ENCODE data around the gene P2RX3.
"Not testable (repeated sequence)": the region's sequence is repeated elsewhere in the genome, so short reads cannot be mapped to it uniquely, and the experiment has no call there.

P2RX3 gene

GRCh38 chr11:57338142-57338541 is at the start of gene P2RX3:
P2RX3 (plus strand) TSS chr11:57338352; CDS start chr11:57338551, 199 bp downstream.
- no peak for DNase-seq (ENCODE audit: low spot score)

DNA sequence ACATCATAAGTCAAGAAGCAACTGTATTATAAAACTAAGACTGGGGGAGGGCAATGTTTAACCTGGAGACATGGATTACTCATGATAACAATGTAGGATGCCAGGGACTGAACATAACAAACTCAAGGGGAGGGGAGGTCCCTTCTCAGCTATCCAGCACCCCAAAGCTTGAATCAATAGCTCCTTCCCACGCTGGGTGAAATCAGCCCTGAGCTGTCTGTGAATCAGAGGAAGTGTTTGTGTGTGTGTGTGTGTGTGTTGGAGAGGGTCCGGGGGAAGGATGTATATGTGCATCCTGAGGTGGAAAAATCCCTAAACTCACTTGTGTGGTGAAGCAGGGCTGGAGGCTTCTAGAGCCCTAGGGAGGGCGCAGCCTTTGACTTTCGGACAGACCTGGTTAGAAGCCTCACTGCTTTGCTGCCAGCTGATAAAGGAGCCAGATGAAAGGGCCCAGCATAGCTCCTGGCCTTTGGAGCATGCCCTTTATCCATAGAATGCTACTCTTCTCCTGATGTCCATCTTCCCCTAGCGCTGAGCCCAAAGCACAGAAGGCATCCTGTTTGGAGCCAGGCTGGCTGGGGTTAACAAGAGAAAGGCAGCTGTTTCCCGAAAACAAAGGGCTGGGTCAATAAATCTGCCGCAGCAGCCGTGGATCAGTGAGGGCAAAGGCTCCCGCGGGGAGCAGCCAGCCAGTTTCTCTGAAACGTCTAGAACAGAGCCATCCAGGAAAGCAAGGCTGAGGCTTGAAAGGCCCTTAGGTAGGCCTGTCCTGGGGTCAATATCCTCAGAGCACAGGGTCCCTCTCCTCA is 49.2 kb upstream of the P2RX3 start:
- no peak for DNase-seq (ENCODE audit: low spot score)

DNA sequence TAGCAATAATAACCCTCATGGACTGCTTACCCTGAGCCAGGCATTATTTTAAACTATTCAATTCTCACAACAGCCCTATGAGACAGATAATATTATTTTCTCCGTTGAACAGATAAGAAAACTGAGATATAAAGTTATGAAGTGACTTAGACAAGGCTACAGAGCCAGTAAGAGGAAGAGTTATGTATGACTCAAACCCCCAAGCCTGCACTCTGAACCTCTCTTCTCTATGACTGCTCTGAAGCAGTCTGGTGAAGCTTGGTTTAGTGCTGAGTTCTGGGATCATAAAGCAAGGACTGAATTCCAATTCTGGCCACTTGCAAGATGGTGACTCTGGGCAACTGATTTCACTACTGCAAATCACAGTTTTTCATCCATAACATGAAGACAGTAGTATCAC is 47.9 kb upstream of the P2RX3 start:
- no peak for DNase-seq (ENCODE audit: low spot score)

DNA sequence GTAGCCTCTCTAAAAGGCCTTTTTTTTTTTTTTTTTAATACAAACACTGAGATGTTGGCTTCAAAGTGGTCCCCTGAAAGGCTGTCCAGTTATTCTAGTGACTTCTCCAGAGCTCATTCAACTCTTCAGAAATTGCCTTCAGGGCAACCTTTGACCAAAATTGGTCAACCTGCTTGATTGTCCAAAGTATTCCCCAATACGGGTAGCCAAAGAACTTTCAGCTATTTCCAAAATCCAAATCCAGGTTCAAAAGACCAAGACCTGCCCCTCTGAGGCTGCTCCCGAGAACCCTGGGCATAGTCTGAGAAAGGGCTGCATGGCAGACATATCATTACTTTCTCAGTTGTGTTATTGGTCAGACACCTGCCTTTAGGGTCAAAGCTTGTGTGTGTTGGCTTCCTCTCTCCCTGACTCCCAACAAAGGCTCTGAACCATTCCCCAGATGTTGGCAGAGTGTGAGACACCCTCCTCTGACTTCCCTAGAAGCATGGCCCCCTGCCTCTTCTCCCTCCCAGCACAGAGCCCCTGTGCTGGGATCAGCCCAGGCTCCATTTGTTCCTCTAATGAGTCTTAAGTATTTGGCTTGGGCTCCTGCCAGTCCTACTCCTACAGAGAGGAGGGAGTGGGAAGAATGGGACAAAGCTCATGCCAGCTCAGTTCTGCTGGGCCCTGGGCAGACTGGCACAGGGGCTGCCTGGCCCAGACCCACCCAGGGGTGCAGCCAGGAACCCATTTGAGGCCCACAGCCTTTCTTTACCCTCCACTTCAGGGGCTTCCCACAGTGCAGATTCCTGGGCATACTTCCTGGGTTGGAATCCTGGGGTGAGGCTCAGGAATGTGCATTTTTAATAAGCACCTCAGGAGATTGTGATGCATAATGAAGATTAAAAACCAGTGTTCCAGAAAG is 43.7 kb upstream of the P2RX3 start:
- peak; percentile 24 for DNase-seq (ENCODE audit: low spot score)

DNA sequence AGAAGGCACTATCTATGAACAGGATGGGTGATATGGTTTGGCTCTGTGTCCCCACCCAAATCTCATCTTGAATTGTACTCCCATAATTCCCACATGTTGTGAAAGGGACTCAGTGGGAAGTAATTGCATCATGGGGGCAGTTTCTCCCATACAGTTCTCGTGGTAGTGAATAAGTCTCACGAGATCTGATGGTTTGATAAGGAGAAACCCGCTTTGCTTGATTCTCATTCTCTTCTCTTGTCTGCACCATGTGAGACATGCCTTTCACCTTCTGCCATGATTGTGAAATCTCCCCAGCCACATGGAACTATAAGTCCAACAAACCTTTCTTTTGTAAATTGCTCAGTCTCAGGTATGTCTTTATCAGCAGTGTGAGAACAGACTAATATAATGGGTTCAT is 41.9 kb upstream of the P2RX3 start:
- DNase-seq (ENCODE audit: low spot score): not testable (repeated sequence)

DNA sequence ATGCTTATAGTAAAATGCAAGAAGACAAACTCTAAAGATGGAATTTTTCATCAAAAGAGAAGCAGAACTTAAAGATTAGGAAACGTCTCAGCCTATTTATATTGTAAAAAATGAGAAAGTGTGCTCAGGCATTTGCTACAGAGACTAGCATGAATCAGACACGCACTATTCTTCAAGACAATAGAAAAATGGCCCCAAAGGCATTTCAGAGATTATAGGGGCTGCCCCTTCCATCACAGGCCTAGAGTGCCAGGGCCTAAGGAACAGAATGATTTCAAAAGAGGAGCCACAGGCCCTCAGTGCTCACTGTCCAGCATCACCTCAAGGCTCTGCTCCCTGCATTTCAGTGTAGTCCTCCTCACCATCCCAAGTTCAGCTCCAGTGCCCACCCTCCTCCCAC is 40.9 kb upstream of the P2RX3 start:
- DNase-seq (ENCODE audit: low spot score): no peak

GRCh38 chr11:57299150-57299737 is 38.9 kb upstream of the P2RX3 start:
- no peak for DNase-seq (ENCODE audit: low spot score)

- DNase-seq (ENCODE audit: low spot score): no peak
Measured at GRCh38 chr11:57300785-57301184, 37.4 kb upstream of the P2RX3 start.

- DNase-seq (ENCODE audit: low spot score): no peak
Measured at GRCh38 chr11:57301711-57302423, 36.3 kb upstream of the P2RX3 start.

GRCh38 chr11:57302489-57302888 is 35.7 kb upstream of the P2RX3 start:
- DNase-seq (ENCODE audit: low spot score): no peak

DNA sequence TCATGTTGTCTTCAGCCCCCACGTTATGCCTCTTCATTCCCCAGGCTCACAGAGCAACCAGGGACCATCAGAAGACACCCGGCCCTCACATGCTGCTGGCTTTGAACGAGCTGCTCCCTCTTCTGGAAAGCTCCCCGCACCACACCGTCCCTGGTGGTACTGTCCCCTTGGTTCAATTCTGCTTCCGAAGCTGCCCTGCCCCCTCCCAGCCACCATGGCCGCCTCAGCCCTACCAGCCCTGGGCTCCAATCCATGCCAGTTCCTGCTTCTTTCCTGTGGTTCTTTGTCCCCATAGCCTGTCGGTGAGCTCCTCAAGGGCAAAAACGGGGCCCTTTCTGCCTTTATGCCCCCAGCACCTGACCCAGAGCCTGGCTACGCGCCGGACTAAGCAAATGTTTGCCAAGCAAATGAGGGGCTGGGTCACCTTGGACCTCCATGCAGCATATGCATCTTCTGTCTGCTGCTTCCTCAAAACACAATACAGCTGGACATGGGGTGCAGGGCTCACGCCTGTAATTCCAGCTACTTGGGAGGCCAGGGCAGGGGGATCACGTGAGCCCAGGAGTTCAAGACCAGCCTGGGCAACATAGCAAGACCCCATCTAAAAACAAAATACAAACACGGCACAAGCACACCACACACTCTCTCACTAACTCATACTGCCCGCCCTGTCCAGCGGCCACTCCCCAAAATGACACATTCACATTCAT is 34.7 kb upstream of the P2RX3 start:
- no peak for DNase-seq (ENCODE audit: low spot score)

GRCh38 chr11:57303990-57304579 is 34.1 kb upstream of the P2RX3 start:
- DNase-seq (ENCODE audit: low spot score): no peak

- DNase-seq (ENCODE audit: low spot score): no peak
Measured at GRCh38 chr11:57305523-57305922, 32.6 kb upstream of the P2RX3 start.

DNA sequence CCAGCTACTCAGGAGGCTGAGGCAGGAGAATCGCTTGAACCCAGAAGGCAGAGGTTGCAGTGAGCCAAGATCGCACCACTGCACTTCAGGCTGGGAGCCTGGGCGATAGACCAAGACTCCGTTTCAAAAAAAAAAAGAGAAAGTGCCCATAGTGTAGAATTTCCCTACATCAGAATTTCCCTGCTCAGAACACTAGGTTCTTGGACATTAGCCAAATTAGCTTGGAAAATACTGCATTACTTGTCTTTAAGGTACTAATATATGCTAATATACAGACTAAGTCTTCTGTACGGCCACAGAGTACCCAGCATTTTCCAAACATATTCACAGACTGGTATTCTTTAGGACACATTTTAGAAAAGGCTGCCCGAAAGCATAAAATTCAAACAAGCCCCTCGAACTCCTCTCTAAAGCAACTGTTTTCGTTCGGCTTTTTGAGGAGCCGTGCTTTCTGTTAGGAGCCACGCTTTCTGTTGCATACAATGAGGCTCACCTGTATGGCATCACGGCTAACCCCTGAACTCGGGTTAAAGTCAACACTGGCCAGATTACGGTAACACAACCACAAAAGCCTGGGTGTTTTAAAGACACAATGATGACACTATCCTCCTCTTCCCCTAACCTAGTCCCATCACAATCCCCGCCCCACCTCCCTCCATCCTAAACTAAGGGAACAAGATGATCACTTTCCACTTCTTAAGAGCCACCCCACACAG is 31.8 kb upstream of the P2RX3 start:
- DNase-seq (ENCODE audit: low spot score): no peak

GRCh38 chr11:57306940-57307565 is 31.1 kb upstream of the P2RX3 start:
- DNase-seq (ENCODE audit: low spot score): no peak

- no peak for DNase-seq (ENCODE audit: low spot score)
Measured at GRCh38 chr11:57307666-57308270, 30.4 kb upstream of the P2RX3 start.

GRCh38 chr11:57308426-57309060 is 29.6 kb upstream of the P2RX3 start:
- no peak for DNase-seq (ENCODE audit: low spot score)

- DNase-seq (ENCODE audit: low spot score): no peak
Measured at GRCh38 chr11:57309106-57310059, 28.8 kb upstream of the P2RX3 start.
